ENCODE measurements around the gene EDDM3A.
"Not testable (repeated sequence)": the region's sequence is repeated elsewhere in the genome, so short reads cannot be mapped to it uniquely, and the experiment has no call there.

EDDM3A gene

DNA sequence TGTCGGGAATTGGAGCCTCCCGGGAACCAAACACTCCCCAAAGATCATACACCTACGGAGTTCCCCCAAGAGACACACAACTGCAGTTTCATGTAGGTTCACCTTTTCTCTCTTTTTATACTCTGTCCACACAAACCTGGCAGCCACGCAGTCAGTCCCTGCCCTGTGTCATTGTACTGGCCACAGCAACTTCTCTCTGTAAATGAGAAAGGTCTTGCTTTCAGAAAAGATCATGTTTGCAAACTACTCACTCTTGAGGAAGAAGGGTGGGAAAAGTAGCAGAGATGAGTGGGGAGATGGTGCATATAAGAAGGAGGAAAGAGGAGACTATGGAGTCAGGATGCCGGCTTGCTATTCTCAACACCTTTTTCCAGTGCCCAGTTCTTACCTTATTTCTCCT is 46.8 kb upstream of the EDDM3A start:
- DNase-seq (ENCODE audit: extremely low spot score): no peak
- ChIA-PET CTCF (interaction anchor here (0.6 to 1.0 kb wide), 4 partner anchors 157 to 366 kb away, joined by 3 to 9 read pairs (median 6); no protein-coding TSS in a partner anchor), POLR2A (no interaction called here)
- TF ChIP-seq SUZ12 (IDR thresholded peaks at IDR 0.05): no peak
- TF ChIP-seq FOXM1 (IDR thresholded peaks at IDR 0.05; ENCODE audit: borderline replicate concordance): no peak
- TF ChIP-seq FOXA1 (IDR thresholded peaks at IDR 0.05): no peak
- no peak for TF ChIP-seq ARNT (IDR thresholded peaks at IDR 0.05)
- no peak for TF ChIP-seq ELF4 (IDR thresholded peaks at IDR 0.05)
- TF ChIP-seq SP1 (IDR thresholded peaks at IDR 0.05): no peak
- no peak for TF ChIP-seq FOXK2 (IDR thresholded peaks at IDR 0.05)
- no peak for TF ChIP-seq LEF1 (IDR thresholded peaks at IDR 0.05; ENCODE audit: borderline replicate concordance)
- no peak for TF ChIP-seq CTBP1 (IDR thresholded peaks at IDR 0.05; ENCODE audit: borderline replicate concordance)
- TF ChIP-seq, protein P1, sequence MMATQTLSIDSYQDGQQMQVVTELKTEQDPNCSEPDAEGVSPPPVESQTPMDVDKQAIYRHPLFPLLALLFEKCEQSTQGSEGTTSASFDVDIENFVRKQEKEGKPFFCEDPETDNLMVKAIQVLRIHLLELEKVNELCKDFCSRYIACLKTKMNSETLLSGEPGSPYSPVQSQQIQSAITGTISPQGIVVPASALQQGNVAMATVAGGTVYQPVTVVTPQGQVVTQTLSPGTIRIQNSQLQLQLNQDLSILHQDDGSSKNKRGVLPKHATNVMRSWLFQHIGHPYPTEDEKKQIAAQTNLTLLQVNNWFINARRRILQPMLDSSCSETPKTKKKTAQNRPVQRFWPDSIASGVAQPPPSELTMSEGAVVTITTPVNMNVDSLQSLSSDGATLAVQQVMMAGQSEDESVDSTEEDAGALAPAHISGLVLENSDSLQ (IDR thresholded peaks at IDR 0.05): no peak
- TF ChIP-seq L3MBTL2 (conservative IDR thresholded peaks at IDR 0.05): no peak
- TF ChIP-seq ZNF384 (IDR thresholded peaks at IDR 0.05): no peak
- no peak for TF ChIP-seq TARDBP (IDR thresholded peaks at IDR 0.05)
- TF ChIP-seq HDGF (IDR thresholded peaks at IDR 0.05; ENCODE audit: borderline replicate concordance): no peak
- TF ChIP-seq BHLHE40 (IDR thresholded peaks at IDR 0.05; ENCODE audit: borderline replicate concordance): no peak
- TF ChIP-seq NFRKB (IDR thresholded peaks at IDR 0.05): no peak

DNA sequence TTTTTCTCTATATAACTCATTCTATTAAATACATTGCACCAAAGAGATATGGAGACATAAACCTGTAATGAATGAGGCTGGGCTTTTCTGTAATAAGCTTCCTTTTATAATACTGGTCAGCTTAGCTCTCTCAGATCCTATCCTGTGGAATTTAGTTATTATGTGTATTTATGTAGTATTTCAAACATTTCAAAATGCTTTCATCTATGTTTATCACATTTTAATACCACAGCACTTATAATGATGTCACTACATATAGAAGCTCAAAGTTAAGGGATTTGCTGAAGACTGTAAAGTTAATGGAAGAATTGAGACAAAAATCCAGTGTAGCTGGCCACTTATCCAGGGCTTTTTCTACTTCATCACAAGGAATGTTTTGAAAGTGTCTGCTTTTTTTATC is 45.8 kb upstream of the EDDM3A start:
- no peak for DNase-seq (ENCODE audit: extremely low spot score)
- no peak for TF ChIP-seq LEF1 (IDR thresholded peaks at IDR 0.05; ENCODE audit: borderline replicate concordance)
- TF ChIP-seq FOXM1 (IDR thresholded peaks at IDR 0.05; ENCODE audit: borderline replicate concordance): no peak
- TF ChIP-seq ARNT (IDR thresholded peaks at IDR 0.05): no peak
- no peak for TF ChIP-seq TARDBP (IDR thresholded peaks at IDR 0.05)
- no peak for TF ChIP-seq L3MBTL2 (conservative IDR thresholded peaks at IDR 0.05)
- TF ChIP-seq SUZ12 (IDR thresholded peaks at IDR 0.05): no peak
- no peak for TF ChIP-seq BHLHE40 (IDR thresholded peaks at IDR 0.05; ENCODE audit: borderline replicate concordance)
- no peak for TF ChIP-seq ELF4 (IDR thresholded peaks at IDR 0.05)
- no peak for TF ChIP-seq FOXK2 (IDR thresholded peaks at IDR 0.05)
- no peak for TF ChIP-seq FOXA1 (IDR thresholded peaks at IDR 0.05)
- TF ChIP-seq HDGF (IDR thresholded peaks at IDR 0.05; ENCODE audit: borderline replicate concordance): no peak
- no peak for TF ChIP-seq NFRKB (IDR thresholded peaks at IDR 0.05)
- TF ChIP-seq, protein P1 (IDR thresholded peaks at IDR 0.05): no peak
- ChIA-PET CTCF (interaction anchor here (0.6 to 1.0 kb wide), 3 partner anchors 155 to 172 kb away, joined by 3 to 4 read pairs (median 3); no protein-coding TSS in a partner anchor), POLR2A (no interaction called here)

DNA sequence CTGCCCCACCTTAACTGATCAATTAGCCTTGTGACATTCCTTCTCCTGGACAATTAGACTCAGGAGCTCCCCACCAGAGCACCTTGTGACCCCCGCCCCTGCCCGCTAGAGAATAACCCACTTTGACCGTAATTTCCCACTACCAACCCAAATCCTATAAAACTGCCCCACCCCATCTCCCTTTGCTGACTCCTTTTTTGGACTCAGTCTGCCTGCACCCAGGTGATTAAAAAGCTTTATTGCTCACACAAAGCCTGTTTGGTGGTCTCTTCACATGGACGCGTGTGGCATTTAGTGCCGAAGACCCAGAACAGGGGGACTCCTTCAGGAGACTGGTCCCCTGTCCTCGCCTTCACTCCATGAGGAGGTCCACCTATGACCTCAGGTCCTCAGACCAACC is 44.7 kb upstream of the EDDM3A start:
- DNase-seq (ENCODE audit: extremely low spot score); POLR2A ChIA-PET; CTCF ChIA-PET: not testable (repeated sequence)

DNA sequence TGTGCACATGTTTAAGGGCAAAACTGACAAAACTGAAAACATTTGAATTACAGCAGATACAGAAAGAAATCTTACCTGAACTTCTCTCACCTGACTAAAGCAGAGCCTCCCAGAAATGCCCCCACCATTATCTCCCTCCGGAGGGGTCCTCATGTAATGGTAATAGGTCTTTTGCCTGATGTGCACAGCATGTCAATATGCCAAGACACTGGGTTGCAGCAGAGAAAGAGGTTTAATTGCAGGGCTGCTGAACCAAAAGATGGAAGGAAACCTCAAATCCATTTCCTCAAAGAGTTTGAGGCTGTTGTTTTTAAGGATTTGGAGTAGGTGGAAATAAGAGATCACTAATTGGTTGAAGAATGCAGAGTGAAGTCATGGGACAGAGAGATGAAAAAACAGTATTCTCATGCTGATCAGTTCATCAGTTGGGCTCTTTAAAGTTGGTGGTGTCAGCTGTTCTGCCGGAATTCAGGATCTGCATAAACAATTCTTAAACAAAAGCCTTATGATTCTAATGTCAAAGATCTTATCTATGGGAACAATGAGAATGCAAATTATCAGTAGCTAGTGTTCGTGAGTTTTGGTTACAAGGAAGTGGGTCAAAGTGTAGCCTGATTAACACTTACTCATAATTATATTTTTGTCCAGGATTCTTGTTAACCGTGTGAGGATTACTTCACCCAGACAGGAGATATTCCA is 38.9 kb upstream of the EDDM3A start:
- TF ChIP-seq, protein P1 (IDR thresholded peaks at IDR 0.05): no peak
- no peak for TF ChIP-seq FOXM1 (IDR thresholded peaks at IDR 0.05; ENCODE audit: borderline replicate concordance)
- no peak for DNase-seq (ENCODE audit: extremely low spot score)
- POLR2A ChIA-PET: no interaction called here
- CTCF ChIA-PET: no interaction called here

DNA sequence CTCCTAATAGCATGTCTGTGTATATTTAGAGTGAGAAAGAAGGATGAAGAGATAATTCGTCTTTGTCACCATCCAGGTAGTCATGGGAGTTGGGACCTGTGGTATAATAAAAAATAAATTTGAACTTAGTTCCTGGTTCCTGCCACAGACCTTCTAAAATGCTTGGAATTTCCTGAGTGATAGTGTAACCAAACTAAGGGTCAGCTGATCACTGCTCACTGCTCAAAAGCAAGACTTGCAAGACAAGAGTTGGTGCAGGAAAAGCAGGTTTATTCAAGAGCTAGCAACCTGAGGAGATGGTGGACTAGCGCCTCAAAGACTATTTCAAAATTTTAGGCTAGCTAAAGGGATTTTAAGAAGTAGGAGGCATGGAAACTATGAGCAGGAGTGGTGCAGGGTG is 38.1 kb upstream of the EDDM3A start:
- POLR2A ChIA-PET: no interaction called here
- DNase-seq (ENCODE audit: extremely low spot score): no peak
- CTCF ChIA-PET: no interaction called here
- no peak for TF ChIP-seq SUZ12 (IDR thresholded peaks at IDR 0.05)
- TF ChIP-seq ELF4 (IDR thresholded peaks at IDR 0.05): no peak
- no peak for TF ChIP-seq FOXA1 (IDR thresholded peaks at IDR 0.05)
- no peak for TF ChIP-seq BHLHE40 (IDR thresholded peaks at IDR 0.05; ENCODE audit: borderline replicate concordance)
- TF ChIP-seq, protein P1 (IDR thresholded peaks at IDR 0.05): no peak
- no peak for TF ChIP-seq FOXK2 (IDR thresholded peaks at IDR 0.05)
- no peak for TF ChIP-seq TARDBP (IDR thresholded peaks at IDR 0.05)
- no peak for TF ChIP-seq NFRKB (IDR thresholded peaks at IDR 0.05)
- no peak for TF ChIP-seq HDGF (IDR thresholded peaks at IDR 0.05; ENCODE audit: borderline replicate concordance)
- TF ChIP-seq SP1 (IDR thresholded peaks at IDR 0.05): no peak
- TF ChIP-seq FOXM1 (IDR thresholded peaks at IDR 0.05; ENCODE audit: borderline replicate concordance): no peak
- TF ChIP-seq ZNF384 (IDR thresholded peaks at IDR 0.05): no peak
- no peak for TF ChIP-seq ARNT (IDR thresholded peaks at IDR 0.05)
- no peak for TF ChIP-seq L3MBTL2 (conservative IDR thresholded peaks at IDR 0.05)

DNA sequence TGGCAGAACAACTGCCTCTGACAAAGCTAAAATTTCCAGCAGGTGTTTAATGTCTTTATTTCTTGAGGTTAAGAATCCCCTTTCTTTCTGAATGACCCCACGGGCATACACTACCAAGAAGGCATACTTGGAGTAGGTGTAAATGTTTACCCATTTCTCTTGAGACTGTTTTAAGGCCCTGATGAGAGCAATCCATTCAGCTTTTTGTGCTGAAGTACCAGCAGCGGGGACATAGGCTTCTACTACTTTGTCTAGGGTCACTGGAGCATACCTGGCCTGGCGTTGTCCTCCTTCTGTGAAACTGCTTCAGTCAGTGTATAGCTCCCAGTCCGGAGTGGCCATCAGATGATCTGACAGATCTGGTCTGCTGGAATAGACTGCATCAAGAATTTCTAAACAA is 34.4 kb upstream of the EDDM3A start:
- no peak for DNase-seq (ENCODE audit: extremely low spot score)
- CTCF ChIA-PET: no interaction called here
- TF ChIP-seq ELF4 (IDR thresholded peaks at IDR 0.05) (no peak), FOXM1 (IDR thresholded peaks at IDR 0.05; ENCODE audit: borderline replicate concordance) (no peak), FOXK2 (IDR thresholded peaks at IDR 0.05) (no peak), ARNT (IDR thresholded peaks at IDR 0.05) (no peak), L3MBTL2 (conservative IDR thresholded peaks at IDR 0.05) (no peak), TARDBP (IDR thresholded peaks at IDR 0.05) (no peak), SUZ12 (IDR thresholded peaks at IDR 0.05) (no peak), FOXA1 (IDR thresholded peaks at IDR 0.05) (no peak), BHLHE40 (IDR thresholded peaks at IDR 0.05; ENCODE audit: borderline replicate concordance) (no peak), HDGF (IDR thresholded peaks at IDR 0.05; ENCODE audit: borderline replicate concordance) (no peak), ZNF384 (IDR thresholded peaks at IDR 0.05) (no peak), SP1 (IDR thresholded peaks at IDR 0.05) (no peak), LEF1 (IDR thresholded peaks at IDR 0.05; ENCODE audit: borderline replicate concordance) (no peak), CTBP1 (IDR thresholded peaks at IDR 0.05; ENCODE audit: borderline replicate concordance) (no peak), NFRKB (IDR thresholded peaks at IDR 0.05) (no peak)
- TF ChIP-seq, protein P1 (IDR thresholded peaks at IDR 0.05): no peak
- POLR2A ChIA-PET: no interaction called here
